Stomach (tissue), 9 donors: ENCODE data around the gene CCN2. TPM values are rescaled to one million over a fixed set of nuclear protein-coding genes. Genes with fewer than 3 reads are reported as not detected.

Experiments
- DNase-seq, 2 donors: peaks; one replicate each; pipeline versions ENCODE4 v3.0.0 to v3.0.0-alpha.2; 2013 to 2019
- H3K27ac ChIP-seq, 5 donors: fragments of 200-600 bp in 4 of 5; sonication (generic) in 4 of 5; one replicate each; pipeline ENCODE4 v1.5.1; 2013 to 2019; ENCODE audit warnings: mild to moderate bottlenecking in 1 of 5, moderate library complexity in 1 of 5
- H3K27me3 ChIP-seq, 3 donors: fragments of 200-600 bp; sonication (generic); one replicate each; pipeline ENCODE4 v1.5.1; 2017 to 2019; ENCODE audit warnings: mixed run types in 1 of 3
- H3K36me3 ChIP-seq, 4 donors: fragments of 200-600 bp; sonication (generic); 1 replicate in 3 of 4; 2 replicates in 1 of 4; pipeline ENCODE4 v1.5.1; 2016 to 2019
- H3K4me1 ChIP-seq, 4 donors: fragments of 200-600 bp; sonication (generic); one replicate each; pipeline ENCODE4 v1.5.1; 2016 to 2019
- H3K4me3 ChIP-seq, 4 donors: fragments of 200-600 bp; sonication (generic) in 3 of 4; one replicate each; pipeline ENCODE4 v1.5.1; 2016 to 2019; ENCODE audit warnings: mild to moderate bottlenecking in 1 of 4
- H3K9me3 ChIP-seq, 4 donors: fragments of 200-600 bp; sonication (generic); one replicate each; pipeline ENCODE4 v1.5.1; 2016 to 2019
- CTCF ChIP-seq, 7 experiments: fragments of 450-650 bp in 4 of 7; fragments of 200-600 bp in 3 of 7; sonication (generic) in 3 of 7; IDR thresholded peaks; one replicate each; pipeline ENCODE4 v1.5.1; 2016 to 2019; ENCODE audit warnings: antibody characterized with exemption in 7 of 7, control low read depth in 2 of 7, mild to moderate bottlenecking in 1 of 7
- EP300 ChIP-seq: sonication (generic); formaldehyde crosslinking; IDR thresholded peaks from one replicate; pipeline ENCODE4 v1.6.1; 2017; ENCODE audit warnings: antibody characterized with exemption
- POLR2A ChIP-seq, 4 donors: fragments of 450-650 bp; IDR thresholded peaks; one replicate each; pipeline ENCODE4 v1.6.1; 2016; ENCODE audit warnings: antibody characterized with exemption in 4 of 4, control low read depth in 2 of 4, mild to moderate bottlenecking in 1 of 4, moderate library complexity in 1 of 4
- POLR2AphosphoS5 ChIP-seq, 3 donors: sonication (generic); formaldehyde crosslinking; IDR thresholded peaks; one replicate each; pipeline ENCODE4 v1.6.1; 2016; ENCODE audit warnings: antibody characterized with exemption in 3 of 3
- WGBS, 5 donors: extraction: QIAGEN DNeasy Blood & Tissue Kit in 3 of 5; methylation state at CpG; one replicate each; pipeline versions ENCODE4 v1.1.5 to v1.1.7; 2013 to 2018; 5-methylcytosine and 5-hydroxymethylcytosine counted together
- intact Hi-C: fragments of 100-400 bp; cut with DNase I; formaldehyde crosslinking; loops from one replicate; pipeline ENCODE4 v1.15.1; 2023; ENCODE audit warnings: low total_unique reads
- polyA plus RNA-seq, 3 donors: library from polyadenylated mRNA; stranded (reverse); fragments of 200-250 nt; gene quantifications; one replicate each; pipeline ENCODE4 v1.2.3, GENCODE V29; 2013
- total RNA-seq, 5 donors: library from RNA; depleted of rRNA; stranded (reverse); fragments of >200 nt; gene quantifications; one replicate each; pipeline versions ENCODE4 v1.1.0 to v1.2.3, GENCODE V29; 2014 to 2016
- donor health status: healthy with polysubstance abuse.
- donor health status: Bipolar disorder and iron deficiency.
- donor health status: healthy.

The CCN2 gene
- total and polyA plus RNA-seq, 8 donors = 38.5 to 317 (median 89.3) TPM

GRCh38 chr6:131989036-131989435, 37.9 kb upstream of the CCN2 start:
- no peaks in the 10 kb centered on the region for H3K36me3 ChIP-seq
- DNase-seq = no peak
- H3K9me3 ChIP-seq = peaks cover 0 to 5% (median 0%) of the 10 kb centered on the region in 4 donors
- H3K27me3 ChIP-seq = no peaks in the 10 kb centered on the region
- 86 to 91% (median 89%) methylated on average over 4 of the region's 4 CpGs for WGBS, 5 donors
- intact Hi-C loops = no loop called here
- no peaks in the 10 kb centered on the region for H3K4me1 ChIP-seq
- TF ChIP-seq POLR2A (IDR thresholded peaks at IDR 0.05) (no peak), CTCF (IDR thresholded peaks at IDR 0.05) (no peak)
- H3K4me3 ChIP-seq = no peak overlapping the region
- no peak overlapping the region for H3K27ac ChIP-seq

- Histone ChIP-seq H3K4me3 (no peak overlapping the region), H3K27me3 (no peaks in the 10 kb centered on the region), H3K9me3 (no peaks in the 10 kb centered on the region), H3K36me3 (no peaks in the 10 kb centered on the region), H3K27ac (peak overlapping the region in 1 of 5 donors; percentile 8), H3K4me1 (peaks cover 7 to 18% (median 14%) of the 10 kb centered on the region in 4 donors)
- TF ChIP-seq POLR2A (IDR thresholded peaks at IDR 0.05) = no peak
- TF ChIP-seq POLR2AphosphoS5 (IDR thresholded peaks at IDR 0.05) = no peak
- no peak for TF ChIP-seq CTCF (IDR thresholded peaks at IDR 0.05)
- TF ChIP-seq EP300 = no peak
- DNase-seq = no peak
- 81 to 89% (median 83%) methylated on average over 2 of the region's 2 CpGs for WGBS, 5 donors
- intact Hi-C loops = no loop called here
Measured at GRCh38 chr6:131982740-131983259, 31.6 kb upstream of the CCN2 start.

GRCh38 chr6:131981624-131981978, 30.4 kb upstream of the CCN2 start:
- intact Hi-C loops = no loop called here
- 81 to 93% (median 87%) methylated on average over 3 of the region's 3 CpGs for WGBS, 5 donors
- DNase-seq = no peak
- no peak overlapping the region for H3K4me3 ChIP-seq
- peaks cover 7 to 19% (median 16%) of the 10 kb centered on the region in 4 donors for H3K4me1 ChIP-seq
- no peaks in the 10 kb centered on the region for H3K27me3 ChIP-seq
- H3K27ac ChIP-seq = peak overlapping the region in 1 of 5 donors; percentile 39
- no peaks in the 10 kb centered on the region for H3K36me3 ChIP-seq
- no peaks in the 10 kb centered on the region for H3K9me3 ChIP-seq
- TF ChIP-seq POLR2A (IDR thresholded peaks at IDR 0.05) (no peak), EP300 (no peak), POLR2AphosphoS5 (IDR thresholded peaks at IDR 0.05) (no peak), CTCF (IDR thresholded peaks at IDR 0.05) (no peak)

- peaks cover 7 to 22% (median 16%) of the 10 kb centered on the region in 4 donors for H3K4me1 ChIP-seq
- H3K27me3 ChIP-seq = no peaks in the 10 kb centered on the region
- 23 to 49% (median 29%) methylated on average over 8 of the region's 8 CpGs for WGBS, 5 donors
- peak overlapping the region in 1 of 5 donors; percentile 39 for H3K27ac ChIP-seq
- intact Hi-C loops = no loop called here
- H3K4me3 ChIP-seq = no peak overlapping the region
- no peaks in the 10 kb centered on the region for H3K9me3 ChIP-seq
- DNase-seq = peak in 1 of 2 donors; percentile 69
- no peaks in the 10 kb centered on the region for H3K36me3 ChIP-seq
- TF ChIP-seq POLR2A (IDR thresholded peaks at IDR 0.05) = no peak
- no peak for TF ChIP-seq EP300
- TF ChIP-seq CTCF (IDR thresholded peaks at IDR 0.05) = no peak
- no peak for TF ChIP-seq POLR2AphosphoS5 (IDR thresholded peaks at IDR 0.05)
Measured at GRCh38 chr6:131980791-131981623, 29.8 kb upstream of the CCN2 start.
